GM21367 (cell line): ENCODE results near the gene SIRT4.
"Not testable (repeated sequence)": the region's sequence is repeated elsewhere in the genome, so short reads cannot be mapped to it uniquely, and the experiment has no call there.

ENCODE experiments used
- ATAC-seq: cut with Tn5 transposase; IDR thresholded peaks from one replicate; pipeline ENCODE4 v1.9.1; 2021; ENCODE audit not compliant: unreplicated experiment

The SIRT4 gene

DNA sequence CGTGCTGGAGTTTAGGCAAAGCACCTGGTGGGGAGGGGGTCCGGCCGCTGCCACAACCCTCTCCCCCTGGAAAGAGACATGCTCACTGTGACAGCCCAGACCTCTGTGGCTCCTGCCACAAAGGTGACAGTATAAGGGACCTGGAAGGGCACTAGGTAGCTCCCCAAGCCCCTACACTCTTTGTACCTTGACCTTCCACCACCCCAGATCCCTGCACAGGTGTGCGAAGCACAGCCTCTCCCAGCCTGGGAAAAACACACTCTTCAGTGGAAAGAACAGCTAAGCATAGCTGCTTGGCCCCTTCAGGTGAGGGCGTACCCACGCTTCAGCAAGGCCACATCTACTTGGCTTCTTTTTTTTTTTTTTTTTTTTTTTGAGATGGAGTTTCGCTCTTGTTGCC, 30.4 kb downstream of the SIRT4 start:
- no peak for ATAC-seq

DNA sequence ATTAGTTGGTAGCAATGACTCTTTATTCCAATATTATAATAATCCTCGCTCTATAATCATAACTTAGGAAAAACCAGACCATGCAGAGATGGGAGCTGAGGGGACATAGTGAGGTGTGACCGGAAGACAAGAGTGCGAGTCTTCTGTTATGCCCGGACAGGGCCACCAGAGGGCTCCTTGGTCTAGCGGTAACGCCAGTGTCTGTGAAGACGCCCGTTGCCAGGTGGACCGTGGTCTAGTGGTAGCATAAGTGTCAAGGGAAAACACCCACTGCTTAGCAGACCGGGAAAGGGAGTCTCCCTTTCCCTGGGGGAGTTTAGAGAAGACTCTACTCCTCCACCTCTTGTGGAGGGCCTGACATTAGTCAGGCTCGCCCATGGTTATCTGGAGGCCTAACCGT, 33.3 kb downstream of the SIRT4 start:
- not testable (repeated sequence) for ATAC-seq

DNA sequence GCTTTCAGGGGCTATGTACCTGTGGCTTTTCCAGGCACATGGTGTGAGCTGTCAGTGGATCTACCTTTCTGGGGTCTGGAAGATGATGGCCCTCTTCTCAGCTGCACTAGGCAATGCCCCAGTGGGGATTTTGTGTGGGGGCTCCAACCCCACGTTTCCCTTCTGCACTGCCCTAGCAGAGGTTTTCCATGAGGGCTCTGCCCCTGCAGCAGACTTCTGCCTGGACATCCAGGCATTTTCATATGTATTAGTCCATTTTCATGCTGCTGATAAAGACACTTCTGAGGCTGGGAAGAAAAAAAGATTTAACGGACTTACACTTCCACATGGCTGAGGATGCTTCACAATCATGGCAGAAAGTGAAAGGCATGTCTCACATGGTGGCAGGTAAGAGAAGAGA, 34.3 kb downstream of the SIRT4 start:
- not testable (repeated sequence) for ATAC-seq

DNA sequence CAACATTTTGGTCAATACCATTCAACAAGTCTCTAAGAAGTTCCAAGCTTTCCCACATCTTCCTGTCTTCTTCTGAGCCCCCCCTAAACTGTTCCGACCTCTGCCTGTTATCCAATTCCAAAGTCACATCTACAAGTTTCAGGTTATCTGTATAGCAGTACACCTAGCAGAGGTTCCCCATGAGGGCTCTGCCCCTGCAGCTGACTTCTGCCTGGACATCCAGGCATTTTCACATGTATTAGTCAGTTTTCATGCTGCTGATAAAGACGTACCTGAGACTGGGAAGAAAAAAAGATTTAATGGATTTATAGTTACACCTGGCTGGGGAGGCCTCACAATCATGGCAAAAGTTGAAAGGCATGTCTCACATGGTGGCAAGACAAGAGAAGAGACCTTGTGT, 35.6 kb downstream of the SIRT4 start:
- ATAC-seq: no peak

DNA sequence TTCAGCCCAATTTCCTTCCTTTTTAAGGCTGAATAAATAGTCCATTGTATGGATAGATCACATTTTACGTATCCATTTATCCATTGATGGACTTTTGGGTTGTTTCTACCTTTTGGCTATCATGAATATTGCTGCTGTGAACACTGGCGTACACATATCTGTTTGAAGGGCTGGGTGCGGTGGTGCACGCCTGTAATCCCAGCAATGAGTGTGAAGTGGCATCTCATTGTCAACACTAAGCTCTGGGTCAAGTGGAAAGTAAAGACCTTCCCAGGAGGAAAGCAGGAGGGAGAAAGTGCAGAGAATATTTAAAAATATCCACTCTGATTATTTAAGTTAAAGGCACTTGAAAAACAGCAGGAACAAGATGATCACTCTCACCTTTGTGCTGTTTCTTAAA, 37.1 kb downstream of the SIRT4 start:
- no peak for ATAC-seq

DNA sequence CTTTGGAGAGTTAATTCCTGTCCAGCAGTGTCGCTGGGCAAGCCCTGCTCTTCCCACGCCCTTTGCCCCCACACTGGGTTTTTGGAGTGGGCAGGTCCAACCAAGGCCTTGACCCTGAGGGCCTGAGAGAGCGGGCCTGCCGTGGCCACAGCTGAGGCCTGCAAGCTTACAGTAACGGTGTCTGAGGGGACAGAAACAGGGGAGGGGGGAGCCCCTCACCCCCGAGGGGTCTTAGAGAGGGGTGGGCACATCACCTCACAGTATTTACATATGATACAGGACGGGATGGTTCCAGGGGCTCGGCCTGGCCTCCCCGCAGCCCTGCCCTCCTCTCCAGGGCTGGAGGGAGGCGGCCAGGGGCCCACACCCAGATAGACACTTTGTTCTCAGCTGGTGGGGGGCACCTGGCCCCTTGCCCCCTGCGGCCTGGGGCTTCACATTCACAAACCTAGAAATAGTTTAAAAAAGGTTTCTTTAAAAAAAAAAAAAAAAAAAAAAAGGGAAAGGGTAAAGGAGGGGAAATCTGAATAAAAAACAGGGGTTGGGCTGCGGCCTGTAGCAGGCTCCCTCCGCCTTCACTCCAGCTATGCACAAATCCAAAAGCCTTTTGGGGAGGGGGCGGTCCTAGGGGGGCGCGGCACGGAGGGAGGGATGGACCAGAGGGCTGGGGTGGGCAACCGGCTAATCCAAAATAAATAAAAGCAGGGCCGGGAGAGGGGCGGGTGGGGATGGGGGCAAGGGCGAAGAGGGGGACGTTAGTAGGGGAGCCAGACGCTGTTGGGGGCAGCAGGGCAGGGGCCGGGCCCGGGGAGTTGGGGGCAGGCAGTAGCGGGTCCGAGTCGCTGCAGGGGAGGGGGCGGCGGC, 40.3 kb downstream of the SIRT4 start:
- no peak for ATAC-seq

DNA sequence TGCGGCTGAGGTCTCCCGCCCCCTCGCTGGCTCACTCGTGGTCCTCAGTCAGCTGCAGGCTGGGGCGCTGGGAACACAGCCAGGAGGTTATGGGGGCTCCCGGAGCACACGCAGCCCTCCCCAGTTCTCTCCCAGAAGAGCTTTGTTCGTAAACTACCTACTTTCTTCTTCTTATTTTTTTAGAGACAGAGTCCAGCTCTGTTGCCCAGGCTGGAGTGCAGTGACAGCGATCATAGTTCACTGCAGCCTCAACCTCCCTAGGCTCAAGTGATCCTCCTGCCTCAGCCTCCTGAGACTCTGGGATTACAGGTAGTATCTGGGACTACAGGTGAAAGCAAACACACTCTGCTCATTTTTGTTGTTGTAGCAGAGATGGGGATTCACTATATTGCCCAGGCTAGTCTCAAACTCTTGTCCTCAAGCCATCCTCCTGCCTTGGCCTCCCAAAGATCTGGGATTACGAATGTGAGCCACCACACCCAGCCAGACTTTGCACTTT, 41.0 kb downstream of the SIRT4 start:
- no peak for ATAC-seq

DNA sequence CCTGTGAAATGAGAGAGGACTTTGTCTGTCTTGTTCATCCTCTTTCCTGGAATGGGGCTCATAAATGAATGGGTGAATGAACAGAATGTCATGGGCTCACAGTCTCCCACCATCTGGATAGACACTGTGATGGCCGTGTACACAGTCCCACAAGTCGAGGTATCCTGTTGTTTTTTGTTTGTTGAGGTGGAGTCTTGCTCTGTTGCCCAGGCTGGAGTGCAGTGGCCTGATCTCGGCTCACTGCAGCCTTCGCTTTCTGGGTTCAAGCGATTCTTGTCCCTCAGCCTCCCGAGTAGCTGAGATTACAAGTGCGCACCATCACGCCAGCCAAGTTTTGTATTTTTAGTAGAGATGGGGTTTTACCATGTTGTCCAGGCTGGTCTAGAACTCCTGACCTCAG, 41.6 kb downstream of the SIRT4 start:
- ATAC-seq: no peak

DNA sequence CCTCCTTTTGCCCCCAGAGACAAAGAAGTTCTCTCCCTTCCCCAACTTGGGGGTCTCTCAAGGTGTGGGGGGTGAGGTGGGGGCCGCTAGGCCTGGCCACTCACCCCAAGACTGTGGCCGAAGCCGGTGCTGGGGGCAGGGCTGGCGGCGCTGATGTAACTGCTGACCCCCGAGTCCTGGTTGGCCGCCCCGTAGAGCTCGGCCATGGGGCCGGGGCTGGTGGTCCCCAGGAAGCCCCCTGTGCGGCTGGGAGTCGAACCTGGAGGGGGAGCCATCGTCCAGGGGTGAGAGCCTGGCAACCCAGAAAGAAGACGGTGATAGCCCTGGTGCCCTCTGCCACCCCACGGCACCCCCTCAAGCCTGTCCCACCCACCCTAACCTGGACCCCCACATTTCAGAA, 43.9 kb downstream of the SIRT4 start:
- ATAC-seq: no peak

DNA sequence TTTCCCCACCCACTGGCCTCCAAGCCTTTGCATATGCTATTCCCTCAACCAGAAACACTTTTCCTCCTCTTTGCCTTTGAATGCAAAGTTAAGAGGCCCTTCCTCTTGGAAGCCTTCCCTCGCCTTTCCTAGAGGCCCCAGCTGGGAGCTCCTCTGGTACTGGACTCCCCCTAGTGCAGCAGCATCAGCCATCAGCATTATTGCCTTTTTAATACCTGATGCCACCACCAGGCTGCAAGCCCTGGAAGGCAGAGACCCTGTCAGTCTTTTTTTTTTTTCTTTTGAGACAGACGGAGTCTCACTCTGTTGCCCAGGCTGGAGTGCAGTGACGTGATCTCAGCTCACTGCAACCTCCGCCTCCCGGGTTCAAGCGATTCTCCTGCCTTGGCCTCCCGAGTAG, 44.6 kb downstream of the SIRT4 start:
- no peak for ATAC-seq

DNA sequence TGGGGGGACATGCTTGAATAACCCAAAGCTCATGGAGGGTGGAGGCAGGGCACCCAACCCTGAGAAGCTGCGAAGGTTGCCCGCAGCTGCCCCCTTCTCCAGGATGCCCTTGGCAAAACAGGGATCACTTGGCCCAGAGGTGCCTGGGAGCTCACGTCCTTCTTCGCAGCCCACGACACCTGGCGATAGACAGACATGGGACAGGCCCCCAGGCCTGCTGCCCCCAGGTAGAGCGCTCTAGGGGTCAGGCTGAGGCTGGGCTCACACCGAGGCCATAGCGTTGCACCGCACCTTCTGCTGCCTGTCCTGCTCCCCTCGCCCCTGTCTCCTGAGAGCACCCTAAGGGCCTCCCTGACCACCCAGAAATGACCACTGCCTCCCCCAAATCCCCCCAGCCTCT, 45.6 kb downstream of the SIRT4 start:
- ATAC-seq: no peak

DNA sequence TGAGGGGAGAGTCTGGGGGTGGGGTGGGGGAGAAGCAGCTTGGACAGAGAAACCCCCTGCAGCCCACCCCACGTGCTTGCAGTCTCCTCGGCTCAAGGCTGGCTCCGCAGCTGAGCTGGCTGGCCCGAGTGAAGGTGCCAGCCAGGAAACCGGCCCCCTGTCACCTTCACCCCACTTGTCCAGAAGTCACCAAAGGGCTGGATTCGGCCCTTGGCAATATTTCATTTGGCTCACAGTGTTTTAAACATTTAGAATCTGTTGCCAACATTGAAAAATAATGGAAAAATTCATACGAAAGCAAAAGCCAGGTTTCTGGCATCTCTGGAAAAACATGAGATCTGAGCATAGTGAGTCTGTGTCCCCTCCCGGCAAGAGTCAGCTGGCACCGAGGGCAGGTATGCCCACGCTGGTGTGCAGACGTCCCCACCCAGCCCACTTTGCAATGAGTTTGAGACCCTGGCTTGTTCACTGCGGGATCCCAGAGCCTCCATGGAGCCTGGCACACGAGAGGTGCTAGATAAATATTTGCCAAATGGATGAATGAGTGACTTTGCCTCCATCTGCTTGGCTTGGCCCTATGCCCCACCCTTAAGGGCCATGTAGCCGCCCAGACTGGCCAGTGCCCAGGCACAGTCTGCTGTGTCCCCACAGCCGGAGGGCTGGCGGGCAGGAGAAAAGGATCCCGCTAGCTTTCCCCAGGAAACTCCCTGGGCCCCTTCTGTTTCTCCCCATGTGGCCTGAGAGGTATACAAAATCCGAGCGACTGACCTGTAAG, 48.6 kb downstream of the SIRT4 start:
- ATAC-seq: no peak

DNA sequence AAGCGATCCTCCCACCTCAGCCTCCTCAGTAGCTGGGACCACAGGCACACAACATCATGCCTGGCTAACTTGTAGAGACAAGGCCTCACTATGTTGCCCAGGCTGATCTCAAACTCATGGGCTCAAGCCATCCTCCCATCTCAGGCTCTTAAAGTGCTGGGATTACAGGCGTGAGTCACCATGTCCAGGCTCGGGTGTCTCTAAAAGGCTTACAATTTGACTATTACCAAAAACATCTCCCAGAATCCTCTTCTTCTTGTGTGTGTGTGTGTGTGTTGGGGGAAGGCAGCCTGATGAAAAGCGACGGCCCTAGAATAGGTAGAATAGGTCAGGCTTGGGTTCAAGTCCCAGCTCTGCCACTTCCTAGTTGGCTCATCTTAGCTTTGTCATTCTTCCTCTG, 50.0 kb downstream of the SIRT4 start:
- ATAC-seq: no peak

DNA sequence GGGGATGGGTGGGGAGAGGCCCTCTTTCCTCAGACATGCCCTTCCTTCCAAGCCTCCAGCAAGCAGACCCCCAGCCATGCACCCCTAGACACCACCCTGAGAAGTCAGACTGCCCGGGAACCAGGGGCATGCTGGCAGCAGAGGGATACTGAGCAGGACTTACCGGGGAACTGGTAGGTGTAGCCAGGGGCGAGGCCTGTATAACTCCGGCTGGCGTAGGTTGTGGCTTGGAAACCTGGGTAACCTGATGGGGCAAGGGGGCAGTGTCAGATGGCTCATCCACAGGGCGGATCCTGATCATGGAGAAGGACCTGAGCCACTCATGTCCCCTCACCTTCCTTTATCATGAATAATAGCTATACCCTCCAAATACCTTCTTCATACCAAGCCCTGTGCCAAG, 51.0 kb downstream of the SIRT4 start:
- ATAC-seq: no peak

DNA sequence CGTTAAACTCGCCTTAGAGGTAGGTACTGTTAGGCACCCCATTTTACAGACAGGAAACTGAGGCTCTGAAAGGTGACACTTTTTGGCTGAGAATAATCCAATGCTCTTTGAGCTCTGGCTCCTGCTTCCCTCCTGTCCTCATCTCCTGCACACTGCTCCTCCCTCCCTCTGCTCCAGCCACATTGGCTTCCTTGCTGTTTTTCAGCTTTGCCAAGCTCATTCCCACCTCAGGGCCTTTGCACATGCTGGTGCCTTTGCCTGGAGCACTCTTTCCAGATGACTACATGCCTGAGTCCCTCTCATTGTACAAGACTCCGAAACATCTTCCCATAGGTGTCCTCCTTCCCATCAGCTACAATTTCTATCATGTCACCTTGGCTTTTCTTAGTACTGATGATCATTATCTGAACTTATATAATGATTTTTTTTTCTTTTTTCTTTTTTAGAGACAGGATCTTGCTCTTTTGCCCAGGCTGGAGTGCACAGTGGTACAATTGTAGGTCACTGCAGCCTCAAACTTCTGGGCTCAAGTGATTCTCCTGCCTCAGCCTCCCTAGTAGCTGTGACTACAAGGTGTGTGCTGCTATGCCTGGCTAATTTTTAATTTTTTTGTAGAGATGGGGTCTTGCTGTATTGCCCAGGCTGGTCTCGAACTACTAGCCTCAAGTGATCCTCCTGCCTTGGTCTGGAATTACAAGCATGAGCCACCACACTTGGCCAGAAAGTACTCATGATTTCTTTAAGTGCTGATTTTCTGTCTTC, 51.6 kb downstream of the SIRT4 start:
- ATAC-seq: no peak

DNA sequence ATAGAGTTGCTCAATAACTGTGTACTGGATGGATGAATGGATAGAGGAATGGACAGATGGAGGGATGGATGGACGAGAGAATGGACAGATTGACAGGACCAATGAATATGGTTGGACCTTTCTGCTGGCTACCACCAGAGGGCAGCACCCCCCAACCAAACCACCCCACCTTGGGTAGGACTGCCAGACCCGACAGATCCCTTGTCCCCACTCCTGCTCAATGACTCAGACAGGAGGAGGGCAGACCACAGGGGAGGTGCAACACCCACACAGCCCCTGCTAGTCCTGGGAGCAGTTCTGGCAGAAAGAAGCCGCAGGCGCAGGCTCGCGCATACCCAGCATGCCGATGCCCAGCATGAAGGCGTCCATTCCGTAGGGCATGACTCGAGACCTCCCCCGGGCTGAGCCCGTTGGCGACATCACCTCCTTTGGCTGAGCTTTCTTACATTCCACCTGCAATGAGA, 54.5 kb downstream of the SIRT4 start:
- ATAC-seq: no peak

DNA sequence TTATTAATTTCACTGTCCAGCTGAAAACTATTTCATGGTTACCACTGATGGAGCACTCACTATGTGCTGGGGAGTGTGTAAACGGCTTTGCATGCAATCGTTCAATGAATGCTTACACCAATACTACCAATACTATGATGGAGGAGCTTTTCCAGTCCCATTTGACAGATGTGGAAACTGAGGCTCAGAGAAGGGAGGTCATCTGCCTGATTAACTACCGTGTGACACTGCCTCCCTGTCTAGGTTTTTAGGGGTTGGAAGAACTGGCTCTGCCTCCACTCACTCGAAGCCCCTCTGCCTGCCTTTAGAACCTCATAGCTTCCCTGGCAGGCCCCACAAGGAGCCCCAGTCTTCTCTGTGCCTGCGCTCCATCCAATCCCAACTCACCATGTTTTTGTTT, 55.0 kb downstream of the SIRT4 start:
- ATAC-seq: no peak

DNA sequence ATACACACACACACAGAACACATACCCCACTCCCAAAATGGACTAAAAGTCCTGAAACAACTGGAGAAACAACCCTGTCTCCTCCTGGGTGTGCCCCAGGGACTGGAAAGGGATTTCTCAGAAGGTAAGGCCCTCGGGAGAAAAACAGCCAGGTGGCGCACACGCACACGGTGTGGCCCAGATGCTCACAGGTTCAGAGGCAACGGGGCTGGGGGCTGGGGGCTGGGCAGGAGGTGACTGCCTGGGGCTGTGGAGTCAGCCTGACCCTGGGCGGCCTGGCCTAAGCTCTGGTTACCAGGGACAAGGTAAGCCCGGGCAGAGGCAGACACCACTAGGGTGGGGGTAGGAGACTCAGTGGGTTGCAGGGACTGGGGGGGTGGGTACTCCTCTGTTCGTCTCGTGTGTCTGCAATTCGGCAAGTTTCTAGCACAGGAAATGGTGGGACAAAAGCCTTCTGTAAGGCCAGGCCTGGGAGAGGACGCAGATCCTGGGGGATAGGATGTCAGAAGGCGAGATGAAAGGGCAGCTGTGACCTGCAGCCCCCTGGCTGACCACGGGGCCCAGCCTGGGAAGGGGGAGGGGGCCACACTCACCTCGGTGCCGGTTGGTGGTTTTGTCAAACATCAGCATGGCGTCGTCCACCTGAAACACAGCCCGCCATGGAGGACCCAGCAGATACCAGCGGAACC, 56.4 kb downstream of the SIRT4 start:
- ATAC-seq: no peak

DNA sequence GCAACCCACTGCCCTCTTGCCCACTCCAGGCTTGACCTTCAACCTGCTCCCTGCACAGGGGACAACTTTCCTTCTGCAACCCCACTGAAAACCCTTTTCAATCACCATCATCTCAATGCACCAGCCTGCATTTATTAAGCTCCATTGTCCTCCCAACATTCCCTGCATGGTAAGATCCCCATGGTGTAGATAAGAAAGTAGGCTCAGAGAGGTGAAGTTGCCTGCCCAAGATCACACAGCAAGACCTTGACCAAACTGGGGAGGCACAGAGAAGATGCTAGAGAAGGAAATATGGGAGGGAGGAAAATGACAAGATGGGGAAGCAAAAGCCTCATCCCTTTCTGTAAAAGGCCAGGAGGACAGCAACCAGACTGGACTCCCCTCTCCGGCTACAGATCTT, 57.0 kb downstream of the SIRT4 start:
- no peak for ATAC-seq

DNA sequence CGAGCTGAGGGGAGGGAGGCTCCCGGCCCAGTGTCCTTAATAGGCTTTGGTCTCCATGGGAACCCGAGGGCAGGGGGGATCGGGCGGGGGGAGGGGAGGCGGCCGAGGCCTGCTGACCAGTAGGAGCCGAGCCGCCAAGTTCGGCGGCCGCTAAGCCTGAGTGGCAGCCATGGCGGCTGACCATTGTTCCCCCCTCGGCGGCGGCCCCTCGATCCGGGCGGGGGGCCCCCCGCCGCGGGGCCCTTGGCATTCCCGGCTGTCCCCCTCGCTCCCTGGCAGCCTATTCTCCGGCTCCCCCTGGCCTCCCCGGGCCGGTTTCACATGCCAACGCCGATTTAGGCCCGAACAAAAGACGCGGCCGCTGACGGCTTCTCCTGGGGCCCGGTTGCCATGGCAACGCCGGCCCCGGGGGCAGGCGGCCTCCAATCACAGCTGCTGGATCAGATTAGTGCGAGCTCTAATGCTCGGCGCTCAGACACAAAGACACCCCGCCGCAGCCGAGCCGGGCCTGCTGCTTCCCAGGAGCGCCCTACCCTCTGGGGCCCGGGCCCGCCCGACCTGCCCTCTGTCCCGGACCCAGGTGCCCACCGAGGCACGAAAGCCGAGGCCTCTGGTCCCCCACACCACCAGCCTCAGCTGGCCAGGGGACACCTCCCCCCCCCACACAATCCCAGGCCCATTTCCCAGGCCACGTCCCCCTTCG, 59.5 kb downstream of the SIRT4 start:
- no peak for ATAC-seq
